Measurements from ENCODE around the gene BAG1.

Gene BAG1

DNA sequence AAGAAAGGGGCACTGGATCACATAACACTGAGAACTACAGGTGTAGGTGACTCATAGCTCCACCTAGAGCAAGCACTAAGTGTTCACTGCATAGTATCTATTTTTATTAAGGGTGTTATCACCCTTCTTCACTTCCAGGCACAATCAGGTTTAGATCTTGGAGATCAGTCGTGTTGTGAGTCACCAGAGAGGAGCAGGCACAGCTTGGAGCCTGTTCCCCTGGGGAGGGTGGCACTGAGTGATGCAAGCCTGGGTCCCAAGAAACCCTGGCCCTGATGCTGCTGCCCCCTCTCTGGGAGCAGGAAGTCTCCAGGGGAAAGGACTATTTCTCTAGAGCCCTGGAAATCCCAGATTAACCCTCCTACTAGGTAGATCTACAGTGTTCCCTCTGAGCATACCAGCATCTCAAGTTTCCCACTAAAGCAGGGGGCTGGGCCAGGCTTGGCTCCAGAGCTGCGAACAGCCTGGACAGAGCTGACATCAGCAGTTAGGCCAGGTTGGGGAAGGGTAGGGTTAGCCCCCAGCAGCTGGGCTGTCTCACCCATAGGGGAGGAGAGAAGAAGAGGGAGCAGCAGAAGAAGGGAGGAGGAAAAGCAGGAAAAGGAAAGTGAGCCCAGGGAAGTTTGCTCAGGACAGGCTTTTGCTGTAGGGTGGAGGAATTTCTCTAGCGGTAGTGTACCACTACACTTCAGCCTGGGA lies 52.7 kb downstream of the BAG1 start:
- no peaks in the 10 kb centered on the region for H3K27me3 ChIP-seq
- no peaks in the 10 kb centered on the region for H3K36me3 ChIP-seq
- peak; percentile 44 for DNase-seq
- no peak overlapping the region for H3K4me3 ChIP-seq (ENCODE audit: low read depth, low read length)
- H3K4me1 ChIP-seq = no peaks in the 10 kb centered on the region
- TF ChIP-seq, protein P1, sequence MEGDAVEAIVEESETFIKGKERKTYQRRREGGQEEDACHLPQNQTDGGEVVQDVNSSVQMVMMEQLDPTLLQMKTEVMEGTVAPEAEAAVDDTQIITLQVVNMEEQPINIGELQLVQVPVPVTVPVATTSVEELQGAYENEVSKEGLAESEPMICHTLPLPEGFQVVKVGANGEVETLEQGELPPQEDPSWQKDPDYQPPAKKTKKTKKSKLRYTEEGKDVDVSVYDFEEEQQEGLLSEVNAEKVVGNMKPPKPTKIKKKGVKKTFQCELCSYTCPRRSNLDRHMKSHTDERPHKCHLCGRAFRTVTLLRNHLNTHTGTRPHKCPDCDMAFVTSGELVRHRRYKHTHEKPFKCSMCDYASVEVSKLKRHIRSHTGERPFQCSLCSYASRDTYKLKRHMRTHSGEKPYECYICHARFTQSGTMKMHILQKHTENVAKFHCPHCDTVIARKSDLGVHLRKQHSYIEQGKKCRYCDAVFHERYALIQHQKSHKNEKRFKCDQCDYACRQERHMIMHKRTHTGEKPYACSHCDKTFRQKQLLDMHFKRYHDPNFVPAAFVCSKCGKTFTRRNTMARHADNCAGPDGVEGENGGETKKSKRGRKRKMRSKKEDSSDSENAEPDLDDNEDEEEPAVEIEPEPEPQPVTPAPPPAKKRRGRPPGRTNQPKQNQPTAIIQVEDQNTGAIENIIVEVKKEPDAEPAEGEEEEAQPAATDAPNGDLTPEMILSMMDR (IDR thresholded peaks at IDR 0.05; ENCODE audit: low read depth, low read length) = no peak
- H3K9me3 ChIP-seq = no peaks in the 10 kb centered on the region

DNA sequence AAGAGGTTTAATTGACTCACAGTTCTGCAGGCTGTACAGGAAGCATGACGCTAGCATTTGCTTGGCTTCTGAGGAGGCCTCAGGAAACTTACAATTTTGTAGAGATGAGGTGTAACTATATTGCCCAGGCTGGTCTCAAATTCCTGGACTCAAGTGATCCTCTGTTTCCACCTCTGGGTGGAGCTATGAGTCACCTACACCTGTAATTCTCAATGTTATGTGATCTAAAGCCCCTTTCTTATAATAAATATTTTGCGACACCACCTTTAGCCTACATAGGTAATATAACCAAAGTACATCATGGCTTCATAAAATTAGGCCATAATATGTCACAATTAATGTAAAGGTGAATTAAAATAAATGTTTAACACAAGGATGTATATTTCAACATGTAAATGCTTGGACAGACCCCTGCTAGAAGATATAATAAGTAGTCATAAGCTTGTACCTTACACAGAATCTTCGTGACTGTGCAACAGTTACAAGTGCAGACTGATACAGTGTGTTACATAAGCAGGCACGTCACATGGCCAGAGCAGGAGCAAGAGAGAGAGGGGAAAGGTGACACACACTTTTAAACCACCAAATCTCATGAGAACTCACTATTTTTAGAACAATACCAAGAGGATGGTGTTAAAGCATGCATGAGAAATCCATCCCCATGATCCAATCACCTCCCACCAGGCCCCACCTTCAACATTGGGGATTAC lies 54.3 kb downstream of the BAG1 start:
- Histone ChIP-seq H3K4me3 (ENCODE audit: low read depth, low read length) (no peak overlapping the region), H3K9me3 (no peaks in the 10 kb centered on the region)
- DNase-seq = no peak

DNA sequence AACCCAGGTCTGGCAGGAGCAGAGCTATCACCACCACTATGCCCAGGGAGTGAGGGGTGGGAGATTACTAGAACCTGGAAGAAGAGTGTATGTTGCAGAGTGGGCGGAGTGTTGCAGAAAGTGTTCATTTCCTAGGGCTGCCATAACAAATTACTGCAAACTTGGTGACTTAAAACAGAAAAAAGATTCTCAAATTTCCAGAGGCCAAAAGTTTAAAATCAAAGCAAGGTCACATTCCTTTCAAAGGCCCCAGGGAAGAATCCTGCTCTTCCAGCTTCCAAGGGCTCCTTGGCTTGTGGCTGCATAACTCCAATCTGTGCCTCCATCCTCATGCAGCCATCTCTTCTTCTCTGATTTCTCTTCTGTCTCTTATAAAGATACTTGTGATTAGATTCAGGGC lies 55.1 kb downstream of the BAG1 start:
- no peaks in the 10 kb centered on the region for H3K36me3 ChIP-seq
- TF ChIP-seq, protein P1 (IDR thresholded peaks at IDR 0.05; ENCODE audit: low read depth, low read length) = no peak

More for the DNA sequence above, 54.3 kb downstream of the BAG1 start:
- Histone ChIP-seq H3K36me3 (no peaks in the 10 kb centered on the region), H3K4me1 (no peaks in the 10 kb centered on the region), H3K27me3 (peaks cover 4% of the 10 kb centered on the region; the same call in 1 of the 2 replicates)
- TF ChIP-seq, protein P1 (IDR thresholded peaks at IDR 0.05; ENCODE audit: low read depth, low read length) = no peak

DNA sequence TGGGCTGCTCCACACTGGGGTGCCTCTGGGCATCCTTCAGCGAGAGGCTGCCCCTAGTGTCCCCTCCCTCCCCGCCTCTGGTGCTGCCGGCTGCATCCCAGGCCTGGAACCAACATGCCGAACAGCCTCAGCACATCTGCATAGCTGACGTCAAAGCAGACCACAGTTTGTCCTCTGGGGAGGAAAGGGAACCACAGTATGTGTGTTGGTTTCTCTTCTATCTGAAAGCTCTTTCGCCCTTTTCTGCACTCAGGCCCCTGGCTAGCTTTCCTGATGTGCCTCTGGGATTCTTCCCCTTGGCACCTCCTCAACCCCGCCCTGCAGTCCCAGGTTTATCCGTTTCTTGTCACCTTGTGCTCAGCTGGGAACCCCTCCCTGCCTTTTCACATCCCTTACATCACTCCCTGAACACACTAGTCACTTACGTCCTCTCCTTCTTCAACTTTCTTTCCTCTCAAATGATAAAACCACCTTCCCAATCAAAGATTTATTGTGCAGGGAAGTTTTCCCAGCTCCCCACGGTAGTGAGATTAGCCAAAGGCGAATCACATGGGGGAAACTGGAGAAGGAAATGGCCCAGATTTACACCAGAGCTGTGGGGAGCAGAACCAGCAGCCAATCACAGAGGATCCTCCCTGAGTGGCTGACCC lies 61.8 kb downstream of the BAG1 start:
- peaks cover 15% of the 10 kb centered on the region; the same call in 1 of the 2 replicates for H3K27me3 ChIP-seq
- TF ChIP-seq, protein P1 (IDR thresholded peaks at IDR 0.05; ENCODE audit: low read depth, low read length) = no peak
- no peak overlapping the region for H3K4me3 ChIP-seq (ENCODE audit: low read depth, low read length)

More for the DNA sequence above, 55.1 kb downstream of the BAG1 start:
- Histone ChIP-seq H3K9me3 (no peaks in the 10 kb centered on the region), H3K4me1 (no peaks in the 10 kb centered on the region), H3K4me3 (ENCODE audit: low read depth, low read length) (no peak overlapping the region), H3K27me3 (peaks cover 12% of the 10 kb centered on the region; the same call in 1 of the 2 replicates)
- no peak for DNase-seq

More for the DNA sequence above, 61.8 kb downstream of the BAG1 start:
- Histone ChIP-seq H3K36me3 (no peaks in the 10 kb centered on the region), H3K4me1 (no peaks in the 10 kb centered on the region), H3K9me3 (no peaks in the 10 kb centered on the region)
- DNase-seq = no peak
